Heart left ventricle (tissue), 16 donors: ENCODE data around the gene PRPF6. TPM values are rescaled to one million over a fixed set of nuclear protein-coding genes. Genes with fewer than 3 reads are reported as not detected.
A peak's percentile ranks its signal among the peaks of the same experiment; 100 is the strongest.

ENCODE experiments used
- ATAC-seq, 4 donors: fragments of 200-7000 bp; cut with Tn5 transposase; one replicate each; pipeline ENCODE4 v1.9.1; 2020 to 2022; ENCODE audit warnings: moderate library complexity in 4 of 4, mild to moderate bottlenecking in 3 of 4, moderate number of reproducible peaks in 1 of 4
- DNase-seq, 5 donors: peaks; one replicate each; pipeline ENCODE4 v3.0.0-alpha.2; 2020
- H3K27ac ChIP-seq, 12 donors: fragments of 200-600 bp; sonication (generic) in 4 of 12; one replicate each; pipeline versions ENCODE4 v1.5.0 to v1.8.0; 2016 to 2022; ENCODE audit warnings: mild to moderate bottlenecking in 2 of 12
- H3K27me3 ChIP-seq, 9 donors: fragments of 200-600 bp; sonication (generic) in 2 of 9; one replicate each; pipeline versions ENCODE4 v1.5.1 to v1.8.0; 2016 to 2022; ENCODE audit warnings: mild to moderate bottlenecking in 3 of 9
- H3K36me3 ChIP-seq, 9 donors: fragments of 200-600 bp; sonication (generic) in 2 of 9; one replicate each; pipeline versions ENCODE4 v1.5.0 to v1.8.0; 2018 to 2022; ENCODE audit warnings: mild to moderate bottlenecking in 2 of 9
- H3K4me1 ChIP-seq, 12 donors: fragments of 200-600 bp; sonication (generic) in 4 of 12; one replicate each; pipeline versions ENCODE4 v1.5.0 to v1.8.0; 2016 to 2022; ENCODE audit warnings: mild to moderate bottlenecking in 3 of 12
- H3K4me3 ChIP-seq, 12 donors: fragments of 200-600 bp; sonication (generic) in 4 of 12; one replicate each; pipeline versions ENCODE4 v1.5.0 to v1.8.0; 2017 to 2022; ENCODE audit warnings: mild to moderate bottlenecking in 9 of 12, moderate library complexity in 4 of 12
- H3K9me3 ChIP-seq, 12 donors: fragments of 200-600 bp; sonication (generic) in 4 of 12; one replicate each; pipeline versions ENCODE4 v1.5.0 to v1.8.0; 2016 to 2022; ENCODE audit warnings: mild to moderate bottlenecking in 1 of 12
- POLR2A ChIP-seq, 2 donors: fragments of 450-650 bp; IDR thresholded peaks; one replicate each; pipeline ENCODE4 v1.6.1; 2017; ENCODE audit warnings: antibody characterized with exemption in 2 of 2, mild to moderate bottlenecking in 2 of 2, moderate library complexity in 2 of 2
- WGBS, 4 donors: extraction: QIAGEN DNeasy Blood & Tissue Kit in 2 of 4; methylation state at CpG; one replicate each; pipeline versions ENCODE4 v1.1.5 to v1.1.7; 2013 to 2018; 5-methylcytosine and 5-hydroxymethylcytosine counted together
- intact Hi-C, 10 donors: fragments of 100-400 bp; cut with DNase I; formaldehyde crosslinking; loops; one replicate each; pipeline versions ENCODE4 v1.11.1 to v1.14.2; 2022
- polyA plus RNA-seq, 2 donors: library from polyadenylated mRNA; stranded (reverse); fragments of 200-250 nt; gene quantifications; one replicate each; pipeline ENCODE4 v1.2.3, GENCODE V29; 2013
- total RNA-seq, 9 donors: library from RNA; depleted of rRNA in 2 of 9; stranded (reverse); fragments of >200 nt in 2 of 9; fragmentation: NEBNext Ultra II Directional in 3 of 9; extraction: Animal tissue kit (Norgen Biotek cat#: 25700) in 3 of 9; gene quantifications; one replicate each; pipeline versions ENCODE4 v1.1.0 to v1.2.4, GENCODE V29; 2016 to 2023
- TF ChIP-seq, protein P1 (sequence below), 12 donors: fragments of 200-600 bp; sonication (generic) in 4 of 12; IDR thresholded peaks; one replicate each; pipeline versions ENCODE4 v1.5.0 to v1.8.0; 2018 to 2022; ENCODE audit warnings: antibody characterized with exemption in 12 of 12, mild to moderate bottlenecking in 5 of 12
- donor health status: ischemic (EF 13 %, LVEDD 7.1; RV severe dilation, severe dysfunction).
- donor health status: healthy with polysubstance abuse.
- donor health status: DM: no; HTN: yes; CAD: no.
- donor health status: DM: no; HTN: no; CAD: no.
- donor health status: ischemic (EF 25% LVEDD 6.9; RV normal size, moderate dysfunction).
- donor health status: ischemic (EF 25% LVEDD 5.7; RV mildly dilated, moderate dysfunction).
- donor health status: healthy.
- donor health status: DM: yes; HTN: yes; CAD: no.
- donor health status: ischemic (EF 35%, LVEDD 5.7; RV mildly dilated, moderate dysfunction).
- donor health status: nonischemic (EF 11% LVEDD 7.7; RV severe dilation, severe dysfunction).
- donor health status: DM: yes; HTN: yes; CAD: no.
- donor health status: PGD.
- donor health status: ischemic (EF 29% LVEDD 5.4; RV normal size, mild dysfunction).
- donor health status: nonischemic (EF 23%, LVEDD 6.1; RV moderate dilation, normal function).

PRPF6 gene
- total and polyA plus RNA-seq, 11 donors = 31.0 to 62.6 (median 47.6) TPM

DNA sequence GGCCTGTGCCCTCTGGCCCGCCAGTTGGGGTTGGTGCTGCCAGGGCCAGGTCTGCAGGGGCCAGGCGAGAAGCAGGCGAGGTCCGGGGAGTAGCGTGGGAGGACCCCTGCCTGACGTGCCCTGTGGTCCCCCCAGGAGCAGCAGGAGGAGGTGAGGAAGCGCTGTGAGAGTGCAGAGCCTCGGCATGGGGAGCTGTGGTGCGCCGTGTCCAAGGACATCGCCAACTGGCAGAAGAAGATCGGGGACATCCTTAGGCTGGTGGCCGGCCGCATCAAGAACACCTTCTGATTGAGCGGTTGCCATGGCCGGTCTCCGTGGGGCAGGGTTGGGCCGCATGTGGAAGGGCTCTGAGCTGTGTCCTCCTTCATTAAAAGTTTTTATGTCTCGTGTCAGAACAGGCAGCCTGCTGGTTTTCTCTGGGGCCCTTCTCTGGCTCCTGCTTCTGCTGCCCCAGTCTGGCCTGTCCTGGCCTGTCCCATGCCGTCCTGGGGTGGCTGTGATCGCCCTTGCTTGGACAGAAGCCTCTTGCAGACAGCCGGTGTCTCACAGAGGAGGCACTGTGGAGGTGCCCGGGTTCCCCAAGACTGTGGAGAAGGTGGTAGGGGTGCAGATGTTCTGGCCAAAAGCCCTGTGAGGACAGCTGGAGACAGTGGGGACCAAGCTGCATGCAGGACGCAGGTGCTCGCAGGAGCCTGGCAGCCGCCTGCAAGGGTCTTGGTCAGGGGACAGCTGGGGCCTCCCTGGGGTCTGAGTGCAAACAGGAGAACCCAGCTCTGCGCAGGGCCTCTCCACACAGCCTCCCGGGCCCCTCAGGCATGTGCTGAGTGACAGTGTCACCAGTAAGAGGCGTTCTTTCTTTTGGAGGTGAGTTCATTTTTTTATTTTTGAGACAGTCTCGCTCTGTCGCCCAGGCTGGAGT lies 52.0 kb downstream of the PRPF6 start:
- DNase-seq = peak in 1 of 5 donors; percentile 33
- Histone ChIP-seq H3K27ac (peak overlapping the region in 1 of 12 donors; percentile 43), H3K27me3 (peaks cover 0 to 22% (median 9%) of the 10 kb centered on the region in 9 donors), H3K36me3 (peaks cover 0 to 70% (median 61%) of the 10 kb centered on the region in 9 donors), H3K4me3 (no peak overlapping the region), H3K9me3 (no peaks in the 10 kb centered on the region), H3K4me1 (peaks cover 0 to 30% (median 7%) of the 10 kb centered on the region in 12 donors)
- no peak for TF ChIP-seq POLR2A (IDR thresholded peaks at IDR 0.05)
- TF ChIP-seq, protein P1, sequence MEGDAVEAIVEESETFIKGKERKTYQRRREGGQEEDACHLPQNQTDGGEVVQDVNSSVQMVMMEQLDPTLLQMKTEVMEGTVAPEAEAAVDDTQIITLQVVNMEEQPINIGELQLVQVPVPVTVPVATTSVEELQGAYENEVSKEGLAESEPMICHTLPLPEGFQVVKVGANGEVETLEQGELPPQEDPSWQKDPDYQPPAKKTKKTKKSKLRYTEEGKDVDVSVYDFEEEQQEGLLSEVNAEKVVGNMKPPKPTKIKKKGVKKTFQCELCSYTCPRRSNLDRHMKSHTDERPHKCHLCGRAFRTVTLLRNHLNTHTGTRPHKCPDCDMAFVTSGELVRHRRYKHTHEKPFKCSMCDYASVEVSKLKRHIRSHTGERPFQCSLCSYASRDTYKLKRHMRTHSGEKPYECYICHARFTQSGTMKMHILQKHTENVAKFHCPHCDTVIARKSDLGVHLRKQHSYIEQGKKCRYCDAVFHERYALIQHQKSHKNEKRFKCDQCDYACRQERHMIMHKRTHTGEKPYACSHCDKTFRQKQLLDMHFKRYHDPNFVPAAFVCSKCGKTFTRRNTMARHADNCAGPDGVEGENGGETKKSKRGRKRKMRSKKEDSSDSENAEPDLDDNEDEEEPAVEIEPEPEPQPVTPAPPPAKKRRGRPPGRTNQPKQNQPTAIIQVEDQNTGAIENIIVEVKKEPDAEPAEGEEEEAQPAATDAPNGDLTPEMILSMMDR (IDR thresholded peaks at IDR 0.05) = no peak
- no peak for ATAC-seq
- intact Hi-C loops = loop anchor here in 3 of 10 donors (5.0 to 10.0 kb wide), 3 partner anchors 48 to 82 kb away; partner anchors contain the start of gene PRPF6 (in 2 of the 3)
- WGBS, 4 donors = 85 to 93% (median 91%) methylated on average over 28 to 31 of the region's 31 CpGs

DNA sequence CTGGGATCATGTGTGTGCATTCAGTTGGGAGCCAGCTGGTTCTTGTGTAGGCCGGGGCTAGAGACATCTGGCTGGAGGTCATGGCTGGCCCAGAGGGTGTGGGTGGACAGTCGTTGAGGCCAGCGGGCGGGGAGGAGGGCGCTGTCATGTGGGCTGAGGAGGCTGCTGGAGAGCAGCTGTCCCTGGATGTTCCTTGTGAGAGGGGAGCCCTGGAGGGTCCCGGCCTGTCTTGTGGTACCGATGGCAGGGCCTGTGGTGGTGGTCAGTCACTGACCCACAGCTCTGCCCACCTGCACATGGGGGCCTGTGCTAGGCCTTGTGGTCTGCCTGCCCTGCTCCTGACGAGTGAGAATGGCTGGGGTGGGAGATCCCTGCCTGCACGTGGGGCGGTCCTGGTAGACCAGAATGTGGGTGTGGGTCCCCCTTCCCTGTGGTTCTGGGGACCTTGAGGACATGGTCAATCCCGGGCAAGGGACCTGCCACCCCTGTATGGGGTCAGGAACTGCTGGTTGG lies 53.1 kb downstream of the PRPF6 start:
- Histone ChIP-seq H3K4me1 (peaks cover 0 to 41% (median 12%) of the 10 kb centered on the region in 12 donors), H3K4me3 (no peak overlapping the region), H3K36me3 (peaks cover 0 to 60% (median 50%) of the 10 kb centered on the region in 9 donors), H3K27me3 (peaks cover 0 to 32% (median 17%) of the 10 kb centered on the region in 9 donors), H3K27ac (peak overlapping the region in 1 of 12 donors; percentile 55), H3K9me3 (no peaks in the 10 kb centered on the region)
- 70 to 74% (median 72%) methylated on average over 4 to 11 of the region's 11 CpGs for WGBS, 4 donors
- intact Hi-C loops = loop anchor here in 3 of 10 donors (5.0 to 10.0 kb wide), 3 partner anchors 49 to 81 kb away; partner anchors contain the start of gene PRPF6 (in 2 of the 3)
- DNase-seq (peak in 3 of 5 donors; percentile 59 to 75 (median 72)), ATAC-seq (peak in 3 of 4 donors; percentile 30 to 71 (median 63))
- TF ChIP-seq, protein P1 (IDR thresholded peaks at IDR 0.05) = no peak
- no peak for TF ChIP-seq POLR2A (IDR thresholded peaks at IDR 0.05)

GRCh38 chr20:64035066-64035932 lies 54.4 kb downstream of the PRPF6 start:
- no peak for DNase-seq
- Histone ChIP-seq H3K9me3 (no peaks in the 10 kb centered on the region), H3K36me3 (peaks cover 0 to 47% (median 38%) of the 10 kb centered on the region in 9 donors), H3K27ac (peak overlapping the region in 1 of 12 donors; percentile 55), H3K4me3 (no peak overlapping the region), H3K27me3 (peaks cover 0 to 42% (median 25%) of the 10 kb centered on the region in 9 donors), H3K4me1 (peaks cover 2 to 52% (median 23%) of the 10 kb centered on the region in 12 donors)
- intact Hi-C loops = loop anchor here in 8 of 10 donors (5.0 to 10.0 kb wide), 4 partner anchors 50 to 87 kb away; partner anchors contain the start of gene PRPF6 (in 4 of the 8)
- TF ChIP-seq, protein P1 (IDR thresholded peaks at IDR 0.05) = no peak
- no peak for TF ChIP-seq POLR2A (IDR thresholded peaks at IDR 0.05)
- WGBS, 4 donors = 83 to 97% (median 86%) methylated on average over 11 to 17 of the region's 17 CpGs
- ATAC-seq = no peak
